Activated CD8-positive, alpha-beta T cell treated with anti-CD3 and anti-CD28 coated beads for 36 hours (primary cell): ENCODE results near the gene RNF183. TPM values are rescaled to one million over a fixed set of nuclear protein-coding genes. Genes with fewer than 3 reads are reported as not detected.
"Not testable (repeated sequence)": the region's sequence is repeated elsewhere in the genome, so short reads cannot be mapped to it uniquely, and the experiment has no call there.

Source experiments
- ATAC-seq: fragments of 200-7000 bp; cut with Tn5 transposase; one replicate; pipeline ENCODE4 v1.10.0; 2021; ENCODE audit warnings: mild to moderate bottlenecking, moderate library complexity
- CTCF ChIA-PET: fragments of 350-600 bp; sonication (Branson Sonifier 250); formaldehyde crosslinking; loops from one replicate; lab custom pipeline; 2021; ENCODE audit warnings: antibody characterized with exemption; lab: Charles Lee
- POLR2A ChIA-PET: fragments of 350-600 bp; sonication (Branson Sonifier 250); formaldehyde crosslinking; loops from one replicate; lab custom pipeline; 2021; ENCODE audit warnings: antibody characterized with exemption; lab: Charles Lee
- DNase-seq: peaks from one replicate; pipeline ENCODE4 v3.0.0-alpha.2; 2020
- H3K27ac Mint-ChIP-seq: one replicate; pipeline ENCODE4 v1.8.0; 2021; ENCODE audit warnings: mild to moderate bottlenecking, mixed read lengths
- H3K27me3 Mint-ChIP-seq: one replicate; pipeline ENCODE4 v1.8.0; 2021; ENCODE audit warnings: mixed read lengths
- H3K36me3 Mint-ChIP-seq: one replicate; pipeline ENCODE4 v1.8.0; 2021; ENCODE audit warnings: low read depth, mixed read lengths
- H3K4me1 Mint-ChIP-seq: one replicate; pipeline ENCODE4 v1.8.0; 2021; ENCODE audit warnings: low read depth, mixed read lengths
- H3K4me3 Mint-ChIP-seq: one replicate; pipeline ENCODE4 v1.8.0; 2021; ENCODE audit warnings: mild to moderate bottlenecking, moderate library complexity, mixed read lengths
- H3K9me3 Mint-ChIP-seq: one replicate; pipeline ENCODE4 v1.8.0; 2021; ENCODE audit warnings: mixed read lengths
- CTCF ChIP-seq: fragments of 200-600 bp; IDR thresholded peaks from one replicate; pipeline ENCODE4 v1.8.0; 2022; ENCODE audit warnings: antibody characterized with exemption, mild to moderate bottlenecking
- intact Hi-C: fragments of 100-400 bp; cut with micrococcal nuclease; formaldehyde crosslinking; loops from one replicate; pipeline ENCODE4 v1.10.0; 2022
- total RNA-seq, 2 experiments: library from RNA; stranded (reverse); gene quantifications; one replicate each; pipeline ENCODE4 v1.2.3, GENCODE V29; 2021

Gene RNF183
- total RNA-seq, 2 experiments from 2014 or later = 0.27 TPM; not detected in 1

- H3K27me3 Mint-ChIP-seq = no peaks in the 10 kb centered on the region
- POLR2A ChIA-PET = interaction anchor here (1.4 kb wide), 1 partner anchor 23 kb away, joined by 3 read pairs; no protein-coding TSS in a partner anchor
- H3K4me3 Mint-ChIP-seq = no peak overlapping the region
- CTCF ChIA-PET = interaction anchor here (0.7 to 1.1 kb wide), 2 partner anchors 358 to 361 kb away, joined by 3 read pairs; no protein-coding TSS in a partner anchor
- peaks cover 2% of the 10 kb centered on the region for H3K36me3 Mint-ChIP-seq
- no peak for ATAC-seq
- TF ChIP-seq CTCF = no peak
- no peak overlapping the region for H3K27ac Mint-ChIP-seq
- H3K4me1 Mint-ChIP-seq = no peaks in the 10 kb centered on the region
- H3K9me3 Mint-ChIP-seq = no peaks in the 10 kb centered on the region
- intact Hi-C loops = no loop called here
- no peak for DNase-seq
These were observed 6.2 kb downstream of the RNF183 start for GRCh38 chr9:113296796-113297558.

- intact Hi-C loops, H3K4me1 Mint-ChIP-seq, DNase-seq, H3K36me3 Mint-ChIP-seq, ATAC-seq, H3K9me3 Mint-ChIP-seq, H3K27me3 Mint-ChIP-seq, H3K4me3 Mint-ChIP-seq, H3K27ac Mint-ChIP-seq: not testable (repeated sequence)
- ChIA-PET POLR2A (interaction anchor here (1.4 kb wide), 1 partner anchor 24 kb away, joined by 3 read pairs; no protein-coding TSS in a partner anchor), CTCF (interaction anchor here (0.7 to 1.1 kb wide), 2 partner anchors 359 to 362 kb away, joined by 3 read pairs; no protein-coding TSS in a partner anchor)
These were observed 6.9 kb downstream of the RNF183 start for GRCh38 chr9:113296247-113296646.

- CTCF ChIA-PET = interaction anchor here (0.9 kb wide), 1 partner anchor 19 kb away, joined by 3 read pairs; no protein-coding TSS in a partner anchor
- no peaks in the 10 kb centered on the region for H3K27me3 Mint-ChIP-seq
- POLR2A ChIA-PET = interaction anchor here (0.6 kb wide), 1 partner anchor 454 kb away, joined by 4 read pairs; no protein-coding TSS in a partner anchor
These were observed 9.8 kb downstream of the RNF183 start for GRCh38 chr9:113293285-113293878.

GRCh38 chr9:113290052-113290607, 13.0 kb downstream of the RNF183 start:
- Mint-ChIP-seq H3K4me1 (no peaks in the 10 kb centered on the region), H3K27ac (no peak overlapping the region), H3K27me3 (no peaks in the 10 kb centered on the region), H3K4me3 (no peak overlapping the region), H3K9me3 (no peaks in the 10 kb centered on the region), H3K36me3 (peaks cover 47% of the 10 kb centered on the region)
- no peak for TF ChIP-seq CTCF
- POLR2A ChIA-PET = no interaction called here
- DNase-seq (no peak), ATAC-seq (no peak)
- intact Hi-C loops = no loop called here
- CTCF ChIA-PET = interaction anchor here (0.6 to 1.0 kb wide), 2 partner anchors 24 to 111 kb away, joined by 3 read pairs; partner anchors contain the start of gene ALAD

More at GRCh38 chr9:113293285-113293878, 9.8 kb downstream of the RNF183 start:
- ATAC-seq (no peak), DNase-seq (no peak)
- intact Hi-C loops = no loop called here
- H3K36me3 Mint-ChIP-seq = peaks cover 30% of the 10 kb centered on the region
- no peak for TF ChIP-seq CTCF
- no peak overlapping the region for H3K4me3 Mint-ChIP-seq
- no peaks in the 10 kb centered on the region for H3K4me1 Mint-ChIP-seq
- peak overlapping the region; percentile 26 for H3K27ac Mint-ChIP-seq
- H3K9me3 Mint-ChIP-seq = no peaks in the 10 kb centered on the region

GRCh38 chr9:113289091-113289490, 14.1 kb downstream of the RNF183 start:
- Mint-ChIP-seq H3K27me3 (no peaks in the 10 kb centered on the region), H3K9me3 (no peaks in the 10 kb centered on the region), H3K4me3 (no peak overlapping the region), H3K4me1 (no peaks in the 10 kb centered on the region), H3K27ac (no peak overlapping the region), H3K36me3 (peaks cover 56% of the 10 kb centered on the region)
- POLR2A ChIA-PET = no interaction called here
- intact Hi-C loops = no loop called here
- ATAC-seq = no peak
- CTCF ChIA-PET = no interaction called here
- no peak for DNase-seq
- no peak for TF ChIP-seq CTCF
